NCI-H2227 (cell line): Measurements from ENCODE around the gene PLPPR1.
"Not testable (repeated sequence)": the region's sequence is repeated elsewhere in the genome, so short reads cannot be mapped to it uniquely, and the experiment has no call there.

Experiments used
- DNase-seq: peaks from one replicate; lab custom pipeline; 2025; ENCODE audit not compliant: unreplicated experiment; lab: John Stamatoyannopoulos, UW

Gene PLPPR1

GRCh38 chr9:101274971-101275768 is 246.6 kb downstream of the PLPPR1 start:
- DNase-seq, result no peak

GRCh38 chr9:101275769-101276250 is 247.3 kb downstream of the PLPPR1 start:
- DNase-seq, result no peak

- not testable (repeated sequence) for DNase-seq
These were observed 262.5 kb downstream of the PLPPR1 start for GRCh38 chr9:101291043-101291442.

- no peak for DNase-seq
These were observed 271.4 kb downstream of the PLPPR1 start for GRCh38 chr9:101299901-101300300.

- DNase-seq, result no peak
These were observed 278.5 kb downstream of the PLPPR1 start for GRCh38 chr9:101307051-101307450.

- no peak for DNase-seq
These were observed 279.1 kb downstream of the PLPPR1 start for GRCh38 chr9:101307524-101308213.

GRCh38 chr9:101309139-101309538 is 280.6 kb downstream of the PLPPR1 start:
- no peak for DNase-seq

GRCh38 chr9:101311191-101311590 is 282.7 kb downstream of the PLPPR1 start:
- DNase-seq, result no peak

GRCh38 chr9:101311758-101312420 is 283.4 kb downstream of the PLPPR1 start:
- peak; percentile 83 for DNase-seq

GRCh38 chr9:101312661-101313060 is 284.1 kb downstream of the PLPPR1 start:
- no peak for DNase-seq

GRCh38 chr9:101315112-101315450 is 286.6 kb downstream of the PLPPR1 start:
- no peak for DNase-seq

- DNase-seq, result no peak
These were observed 289.2 kb downstream of the PLPPR1 start for GRCh38 chr9:101317735-101318134.

- DNase-seq, result no peak
These were observed 294.6 kb downstream of the PLPPR1 start for GRCh38 chr9:101323129-101323528.

GRCh38 chr9:101324245-101324804 is 295.8 kb downstream of the PLPPR1 start:
- DNase-seq, result no peak

GRCh38 chr9:101325053-101325452 is 296.5 kb downstream of the PLPPR1 start:
- DNase-seq, result no peak

- no peak for DNase-seq
These were observed 297.5 kb downstream of the PLPPR1 start for GRCh38 chr9:101326035-101326434.

GRCh38 chr9:101326501-101326900 is 298.0 kb downstream of the PLPPR1 start:
- DNase-seq, result no peak

- not testable (repeated sequence) for DNase-seq
These were observed 298.9 kb downstream of the PLPPR1 start for GRCh38 chr9:101327422-101327909.

- no peak for DNase-seq
These were observed 303.8 kb downstream of the PLPPR1 start for GRCh38 chr9:101332362-101332761.

- DNase-seq, result no peak
These were observed 305.0 kb downstream of the PLPPR1 start for GRCh38 chr9:101333490-101333889.
